H1 (cell line): ENCODE measurements around the gene GMNC. TPM values are rescaled to one million over a fixed set of nuclear protein-coding genes. Genes with fewer than 3 reads are reported as not detected.

ENCODE experiments used
- CTCF ChIA-PET: fragments of 300-600 bp; sonication (Branson Sonifier 250); formaldehyde crosslinking; loops from one replicate; lab custom pipeline; 2021; ENCODE audit not compliant: partially characterized antibody; lab: Charles Lee
- POLR2A ChIA-PET: fragments of 300-600 bp; sonication (Branson Sonifier 250); formaldehyde crosslinking; loops from one replicate; lab custom pipeline; 2021; ENCODE audit warnings: inconsistent platforms; ENCODE audit not compliant: partially characterized antibody; lab: Charles Lee
- DNase-seq, 2 experiments: peaks; one replicate each; pipeline versions ENCODE4 v3.0.0 to v3.0.0-alpha.2; 2010 to 2022; ENCODE audit warnings: low spot score in 2 of 2, low read depth in 1 of 2, mixed read lengths in 1 of 2
- FAIRE-seq: peaks from 2 replicates; lab custom pipeline; 2011; peaks lifted over from hg19 to GRCh38; lab: Jason Lieb, UNC
- H2AFZ ChIP-seq: 2 replicates; pipeline ENCODE4 v1.8.1; 2012; ENCODE audit warnings: low read length, inconsistent platforms
- H2AK5ac ChIP-seq: 2 replicates; pipeline ENCODE4 v1.6.1; 2013; ENCODE audit warnings: low read depth, low read length
- H2BK120ac ChIP-seq: replicated peaks from 2 replicates; pipeline ENCODE3; 2013; ENCODE audit warnings: low read depth, low read length, inconsistent platforms
- H2BK12ac ChIP-seq: 2 replicates; pipeline ENCODE4 v1.6.1; 2013; ENCODE audit warnings: low read depth, low read length
- H2BK15ac ChIP-seq: 2 replicates; pipeline ENCODE4 v1.6.1; 2013; ENCODE audit warnings: low read length
- H2BK20ac ChIP-seq: 2 replicates; pipeline ENCODE4 v1.6.1; 2013; ENCODE audit warnings: low read length
- H2BK5ac ChIP-seq: 2 replicates; pipeline ENCODE4 v1.6.1; 2013; ENCODE audit warnings: low read depth, low read length
- H3K14ac ChIP-seq: 2 replicates; pipeline ENCODE4 v1.6.1; 2013; ENCODE audit warnings: inconsistent platforms; ENCODE audit not compliant: insufficient read length
- H3K18ac ChIP-seq: 2 replicates; pipeline ENCODE4 v1.6.1; 2013; ENCODE audit warnings: low read length; ENCODE audit errors: extremely low read depth
- H3K23ac ChIP-seq: 2 replicates; pipeline ENCODE4 v1.6.1; 2013; ENCODE audit warnings: inconsistent platforms; ENCODE audit not compliant: insufficient read length
- H3K23me2 ChIP-seq: 2 replicates; pipeline ENCODE4 v1.6.1; 2013; ENCODE audit warnings: low read depth, low read length
- H3K27ac ChIP-seq: 2 replicates; pipeline ENCODE4 v1.6.1; 2011; ENCODE audit warnings: low read depth, low read length, inconsistent platforms
- H3K27me3 ChIP-seq, 4 experiments: replicated peaks in 1 of 4; 1 replicate in 1 of 4; 2 replicates in 3 of 4; pipeline versions ENCODE4 v1.6.1 to v1.8.1; 2011 to 2013; ENCODE audit warnings: low read length in 3 of 4, mild to moderate bottlenecking in 3 of 4, inconsistent platforms in 2 of 4, mixed read lengths in 2 of 4, moderate library complexity in 1 of 4; ENCODE audit not compliant: control insufficient read depth in 3 of 4, insufficient read depth in 3 of 4; ENCODE audit errors: extremely low read depth in 1 of 4
- H3K36me3 ChIP-seq, 4 experiments: 2 replicates each; pipeline versions ENCODE4 v1.6.1 to v1.8.1; 2011 to 2013; ENCODE audit warnings: mild to moderate bottlenecking in 4 of 4, low read length in 3 of 4, moderate library complexity in 2 of 4, control low read depth in 1 of 4, inconsistent platforms in 1 of 4; ENCODE audit not compliant: insufficient read depth in 4 of 4, control insufficient read depth in 2 of 4
- H3K4ac ChIP-seq: replicated peaks from 2 replicates; pipeline ENCODE3; 2013; ENCODE audit warnings: low read length, low read depth, mixed read lengths, inconsistent platforms; ENCODE audit not compliant: insufficient read length
- H3K4me1 ChIP-seq, 4 experiments: replicated peaks in 1 of 4; 1 replicate in 1 of 4; 2 replicates in 3 of 4; pipeline versions ENCODE4 v1.6.1 to v1.8.1; 2011 to 2013; ENCODE audit warnings: low read length in 3 of 4, inconsistent platforms in 2 of 4, mixed read lengths in 1 of 4; ENCODE audit not compliant: insufficient read depth in 4 of 4, control insufficient read depth in 3 of 4
- H3K4me2 ChIP-seq, 2 experiments: 2 replicates each; pipeline versions ENCODE4 v1.6.1 to v1.8.1; 2011 to 2013; ENCODE audit warnings: low read depth in 2 of 2, low read length in 2 of 2, control low read depth in 1 of 2, inconsistent platforms in 1 of 2, mild to moderate bottlenecking in 1 of 2; ENCODE audit not compliant: insufficient read depth in 1 of 2
- H3K4me3 ChIP-seq, 4 experiments: fragments of 200-600, 300-600 bp in 1 of 4; sonication (generic), shearing (Covaris generic), sonication (Bioruptor Twin) in 1 of 4; 2 replicates each; pipeline versions ENCODE4 v1.5.1 to v1.8.1; 2011 to 2016; ENCODE audit warnings: low read length in 4 of 4, low read depth in 3 of 4, control low read depth in 2 of 4, inconsistent platforms in 2 of 4, mild to moderate bottlenecking in 2 of 4, mixed read lengths in 1 of 4, moderate library complexity in 1 of 4; ENCODE audit not compliant: insufficient read depth in 2 of 4; ENCODE audit errors: extremely low read depth in 1 of 4
- H3K56ac ChIP-seq: replicated peaks from 2 replicates; pipeline ENCODE3; 2013; ENCODE audit warnings: low read depth, mild to moderate bottlenecking, mixed read lengths, low read length, inconsistent platforms; ENCODE audit not compliant: insufficient read length
- H3K79me1 ChIP-seq: 2 replicates; pipeline ENCODE4 v1.6.1; 2013; ENCODE audit warnings: low read depth, low read length, control low read depth
- H3K79me2 ChIP-seq, 2 experiments: 2 replicates each; pipeline versions ENCODE4 v1.6.1 to v1.8.1; 2012 to 2013; ENCODE audit warnings: low read length in 2 of 2, mild to moderate bottlenecking in 2 of 2, inconsistent platforms in 1 of 2; ENCODE audit not compliant: insufficient read depth in 2 of 2, control insufficient read depth in 1 of 2
- H3K9ac ChIP-seq, 4 experiments: replicated peaks in 1 of 4; 1 replicate in 1 of 4; 2 replicates in 3 of 4; pipeline versions ENCODE4 v1.6.1 to v1.8.1; 2011 to 2013; ENCODE audit warnings: low read depth in 3 of 4, low read length in 3 of 4, control low read depth in 2 of 4, mild to moderate bottlenecking in 2 of 4, moderate library complexity in 2 of 4, inconsistent platforms in 1 of 4; ENCODE audit errors: extremely low read depth in 1 of 4
- H3K9me3 ChIP-seq, 2 experiments: 2 replicates each; pipeline versions ENCODE4 v1.6.1 to v1.8.1; 2012 to 2013; ENCODE audit warnings: mild to moderate bottlenecking in 2 of 2, moderate library complexity in 2 of 2, control low read depth in 1 of 2, inconsistent platforms in 1 of 2, low read depth in 1 of 2, low read length in 1 of 2, mixed read lengths in 1 of 2; ENCODE audit not compliant: insufficient read depth in 2 of 2
- H4K20me1 ChIP-seq, 2 experiments: replicated peaks in 1 of 2; 2 replicates each; pipeline versions ENCODE3 to v1.8.1; 2011 to 2013; ENCODE audit warnings: inconsistent platforms in 2 of 2, low read length in 2 of 2, mild to moderate bottlenecking in 1 of 2; ENCODE audit not compliant: insufficient read depth in 2 of 2, control insufficient read depth in 1 of 2
- H4K5ac ChIP-seq: 2 replicates; pipeline ENCODE4 v1.6.1; 2013; ENCODE audit warnings: low read length, low read depth, mixed read lengths, inconsistent platforms; ENCODE audit not compliant: insufficient read length
- H4K8ac ChIP-seq: 2 replicates; pipeline ENCODE4 v1.8.0; 2013; ENCODE audit warnings: mild to moderate bottlenecking, moderate library complexity, low read length, inconsistent platforms; ENCODE audit not compliant: insufficient read depth; ENCODE audit errors: extremely low read depth
- H4K91ac ChIP-seq: replicated peaks from 2 replicates; pipeline ENCODE3; 2013; ENCODE audit warnings: low read length, mixed read lengths, inconsistent platforms; ENCODE audit not compliant: insufficient read length
- ATF2 ChIP-seq: IDR thresholded peaks from 2 replicates; pipeline ENCODE4 v1.6.1; 2012; ENCODE audit warnings: low read length, inconsistent platforms
- CBX5 ChIP-seq: fragments of 300-800, 300-1000 bp; sonication (generic); IDR thresholded peaks from 2 replicates; pipeline ENCODE4 v1.7.1; 2016; ENCODE audit warnings: antibody characterized with exemption, low read length, low read depth
- CBX8 ChIP-seq: fragments of 300-800, 300-1000 bp; sonication (generic); IDR thresholded peaks from 2 replicates; pipeline ENCODE4 v1.7.1; 2016; ENCODE audit warnings: low read depth, low read length, borderline replicate concordance
- EGR1 ChIP-seq: IDR thresholded peaks from 2 replicates; pipeline ENCODE4 v1.6.1; 2011; ENCODE audit warnings: low read depth, low read length, borderline replicate concordance
- KDM1A ChIP-seq: fragments of 200-600, 300-600 bp; sonication (generic); IDR thresholded peaks from 2 replicates; pipeline ENCODE4 v1.7.1; 2016; ENCODE audit warnings: mild to moderate bottlenecking, low read length, borderline replicate concordance
- POLR2AphosphoS5 ChIP-seq: IDR thresholded peaks from 2 replicates; pipeline ENCODE4 v1.6.1; 2011; ENCODE audit warnings: low read depth, low read length
- SRF ChIP-seq: IDR thresholded peaks from 2 replicates; pipeline ENCODE4 v1.6.1; 2011; ENCODE audit warnings: mild to moderate bottlenecking, low read depth, low read length, moderate library complexity
- TBP ChIP-seq: IDR thresholded peaks from 2 replicates; pipeline ENCODE4 v1.6.1; 2011; ENCODE audit warnings: low read depth, low read length, improper control_type of control experiment
- USF2 ChIP-seq: IDR thresholded peaks from 2 replicates; pipeline ENCODE4 v1.6.1; 2011; ENCODE audit warnings: low read length, improper control_type of control experiment
- WGBS, 2 experiments: shearing (Covaris generic) in 1 of 2; methylation state at CpG; one replicate each; pipeline versions ENCODE4 v1.1.6 to v1.1.7; 2013 to 2015; ENCODE audit warnings: low lambda C conversion rate in 2 of 2, mixed read lengths in 2 of 2, inconsistent platforms in 1 of 2, low coverage in 1 of 2, missing lambda C conversion rate in 1 of 2; ENCODE audit not compliant: insufficient replicate concordance in 2 of 2, insufficient coverage in 1 of 2, insufficient read length in 1 of 2; ENCODE audit errors: extremely low coverage in 1 of 2, missing lambda C conversion rate in 1 of 2; 5-methylcytosine and 5-hydroxymethylcytosine counted together
- polyA plus RNA-seq, 7 experiments: library from polyadenylated mRNA; depleted of rRNA in 3 of 7; stranded (reverse) in 5 of 7; unstranded in 2 of 7; fragments of >200 nt in 5 of 7; fragments of 200-250 nt in 2 of 7; gene quantifications; 1 replicate in 5 of 7; 2 replicates in 1 of 7; 4 replicates in 1 of 7; pipeline versions ENCODE4 v1.2.1 to v1.2.3, GENCODE V29; 2011 to 2013; ENCODE audit warnings: missing spikeins in 2 of 7, mixed read lengths in 2 of 7
- total RNA-seq: library from RNA; stranded (reverse); fragmentation: NEBNext Ultra II Directional; extraction: Animal tissue kit (Norgen Biotek cat#: 25700); gene quantifications from 2 replicates; pipeline ENCODE4 v1.2.1, GENCODE V29; 2021

Gene GMNC
- total and polyA plus RNA-seq, 2 of the 8 experiments (the other 6 are each of a cell fraction or from before 2014, with no cell fraction given) = 0.05 to 0.24 TPM

- Histone ChIP-seq H3K4me2 (no peak overlapping the region), H3K23me2 (no peaks in the 10 kb centered on the region), H2BK5ac (no peak overlapping the region), H4K91ac (no peak overlapping the region), H3K79me1 (no peaks in the 10 kb centered on the region), H3K4me1 (no peaks in the 10 kb centered on the region), H2BK20ac (no peak overlapping the region), H2AK5ac (no peak overlapping the region), H2BK120ac (no peak overlapping the region), H3K18ac (no peak overlapping the region), H2BK12ac (no peak overlapping the region), H3K9me3 (peaks cover 10 to 15% of the 10 kb centered on the region in 2 experiments; a peak in 2 of 4 replicates), H2BK15ac (no peak overlapping the region), H4K20me1 (no peaks in the 10 kb centered on the region), H3K27ac (no peak overlapping the region), H3K27me3 (no peaks in the 10 kb centered on the region), H4K5ac (no peak overlapping the region), H3K56ac (no peak overlapping the region), H3K79me2 (no peaks in the 10 kb centered on the region), H3K14ac (no peak overlapping the region), H3K36me3 (no peaks in the 10 kb centered on the region), H3K4ac (no peak overlapping the region), H3K23ac (no peak overlapping the region), H4K8ac (no peak overlapping the region), H3K9ac (no peak overlapping the region), H3K4me3 (no peak overlapping the region), H2AFZ (no peak overlapping the region)
- FAIRE-seq (no peak), DNase-seq (no peak)
- CTCF ChIA-PET = interaction anchor here (1.1 kb wide), 1 partner anchor 20 kb away, joined by 4 read pairs; no protein-coding TSS in a partner anchor
- TF ChIP-seq USF2 (no peak), CBX8 (no peak), ATF2 (no peak), SRF (no peak), EGR1 (no peak), TBP (no peak), KDM1A (no peak), CBX5 (no peak), POLR2AphosphoS5 (no peak)
- 77% methylated on average over 1 of the region's 1 CpG; no CpG with 5 or more reads in 1 of the 2 experiments for WGBS, 2 experiments
- POLR2A ChIA-PET = no interaction called here
Observed at GRCh38 chr3:190903156-190903555, 40.7 kb upstream of the GMNC start.
